ENCODE results near the gene KPNA3.

The KPNA3 gene

DNA sequence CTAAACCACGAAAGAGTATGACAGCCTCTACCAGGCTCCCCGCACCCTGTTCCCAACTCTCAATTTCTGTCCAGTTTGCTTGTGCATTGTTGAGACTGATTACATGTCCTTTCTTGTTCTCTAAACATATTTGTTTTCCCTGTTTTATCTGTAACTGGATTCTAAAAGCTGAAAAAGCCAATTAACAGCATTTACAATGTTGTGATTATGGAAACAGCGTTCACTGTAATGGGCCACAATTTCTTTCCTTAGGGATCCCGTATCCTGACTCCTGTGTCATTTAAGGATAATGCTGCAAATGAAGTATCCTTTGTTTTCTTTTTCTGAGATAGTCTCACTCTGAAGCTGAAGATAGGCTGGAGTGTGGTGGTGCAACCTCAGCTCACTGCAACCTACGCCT, 121.7 kb downstream of the KPNA3 start:
- no peak for DNase-seq

DNA sequence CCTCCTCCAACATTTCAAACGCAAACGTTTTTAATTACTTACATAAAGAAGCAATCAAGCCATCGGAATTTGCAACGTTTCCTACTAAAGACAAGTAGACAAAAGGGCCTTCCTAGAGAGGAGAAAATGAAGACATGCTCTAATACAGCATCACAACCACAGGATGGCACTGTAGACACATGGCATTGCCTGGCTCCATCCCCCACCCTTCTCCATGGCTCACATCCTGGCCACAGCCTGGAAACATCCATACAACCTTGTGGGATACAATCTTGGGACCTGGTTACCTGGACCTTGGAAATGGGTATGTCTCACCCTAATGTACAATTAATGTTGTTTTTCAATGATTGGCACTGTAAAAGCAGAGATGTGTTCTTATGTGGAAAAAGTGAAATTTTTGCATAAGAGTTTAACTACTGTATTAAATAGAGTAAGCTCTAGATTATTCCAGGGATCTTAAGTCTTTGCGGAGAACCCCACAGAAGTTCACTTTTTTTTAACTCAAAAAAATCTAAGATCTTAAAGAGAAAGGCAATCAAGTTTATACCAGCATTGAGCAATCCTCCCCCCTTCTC, 122.7 kb downstream of the KPNA3 start:
- no peak for DNase-seq

DNA sequence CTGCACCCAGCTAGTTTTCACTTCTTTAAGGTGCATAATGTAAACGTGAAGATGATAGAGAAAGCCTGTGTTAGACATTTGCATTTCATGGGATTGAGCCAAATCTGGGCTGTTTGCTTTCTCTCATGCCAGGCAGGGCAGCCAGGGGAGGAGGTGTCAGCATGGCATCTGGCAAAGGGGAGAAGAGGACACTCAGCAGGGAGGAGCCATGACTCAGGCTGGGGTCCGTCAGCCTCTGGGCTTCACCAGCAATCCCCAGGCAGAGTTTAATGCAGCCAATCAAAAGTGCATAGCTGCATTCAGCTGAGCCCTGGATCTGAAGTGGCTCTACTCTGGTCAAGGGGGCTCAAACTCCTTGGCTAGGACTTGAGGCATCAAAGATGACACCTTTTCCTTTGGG, 124.7 kb downstream of the KPNA3 start:
- no peak for DNase-seq

DNA sequence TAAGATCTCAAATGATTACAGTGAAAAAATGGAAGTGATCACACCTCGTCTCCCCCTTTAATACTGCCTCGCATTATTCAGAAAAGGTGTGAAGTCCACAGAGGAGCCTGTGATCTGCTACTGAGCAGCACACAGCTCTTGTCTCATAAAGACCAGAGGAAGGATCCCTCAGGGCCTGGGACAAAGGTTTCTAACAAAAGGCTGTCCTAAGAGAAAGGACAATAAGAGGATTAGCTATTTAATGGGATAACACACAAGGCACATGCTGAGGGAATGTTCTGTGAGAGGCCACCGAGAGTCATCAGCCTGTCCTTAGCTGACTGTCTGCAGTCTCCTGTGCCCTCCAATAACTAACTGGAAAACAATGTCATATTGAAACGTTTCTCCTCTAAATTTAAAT, 127.9 kb downstream of the KPNA3 start:
- no peak for DNase-seq

DNA sequence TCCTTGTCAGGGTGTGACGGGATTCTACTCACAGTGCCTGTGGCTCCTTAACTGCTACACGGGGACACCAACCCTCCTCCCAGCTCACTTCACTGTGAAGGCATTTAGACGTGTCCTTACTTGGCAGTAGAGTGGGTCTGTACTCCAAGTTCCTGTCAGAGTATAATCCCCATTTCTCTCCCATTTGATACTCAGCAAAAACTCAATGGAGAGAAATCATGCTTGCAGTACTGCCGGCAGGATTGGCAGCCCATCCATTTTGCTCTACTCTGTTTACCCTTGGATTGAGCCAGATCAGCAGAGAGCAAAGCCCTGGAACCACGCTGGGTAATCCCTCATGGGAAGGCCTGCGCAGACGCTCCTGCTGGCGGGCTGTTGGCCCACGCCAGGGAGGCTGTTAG, 135.2 kb downstream of the KPNA3 start:
- no peak for DNase-seq

DNA sequence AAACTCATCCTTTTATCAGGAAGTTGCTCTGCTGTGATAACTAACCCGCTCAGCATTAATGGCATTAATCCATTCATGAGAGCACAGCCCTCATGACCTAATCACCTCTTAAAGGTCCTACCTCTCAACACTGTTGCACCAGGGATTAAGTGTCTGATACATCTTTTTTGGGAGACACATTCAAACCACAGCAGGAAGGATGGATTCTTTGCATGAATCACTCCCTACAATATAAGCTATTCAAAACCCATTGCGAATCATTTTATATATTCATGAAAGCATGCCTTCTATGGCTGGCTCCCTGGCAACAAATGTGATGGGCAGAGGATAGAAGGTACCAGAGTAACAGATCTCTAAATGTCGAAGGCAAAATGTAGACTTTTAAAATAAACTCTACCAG, 136.6 kb downstream of the KPNA3 start:
- DNase-seq = no peak

DNA sequence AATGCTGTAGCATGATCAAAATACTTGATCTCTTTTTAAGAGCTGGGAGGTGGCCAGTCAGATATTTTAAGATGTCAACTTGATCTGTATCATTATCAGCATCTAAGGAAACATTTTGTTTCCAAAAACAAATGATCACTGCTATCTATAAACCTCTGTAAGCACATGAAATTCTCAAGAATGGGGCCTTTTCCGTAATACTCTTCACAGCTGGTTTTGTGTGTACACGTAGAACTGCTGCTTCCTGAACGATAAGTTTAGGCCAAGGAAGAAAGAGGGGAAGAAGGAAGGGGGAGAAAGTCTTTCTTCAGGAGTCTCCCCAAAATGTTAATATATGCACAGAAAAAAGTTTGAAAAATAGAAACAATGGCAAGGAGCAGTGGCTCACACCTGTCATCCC, 138.5 kb downstream of the KPNA3 start:
- no peak for DNase-seq

DNA sequence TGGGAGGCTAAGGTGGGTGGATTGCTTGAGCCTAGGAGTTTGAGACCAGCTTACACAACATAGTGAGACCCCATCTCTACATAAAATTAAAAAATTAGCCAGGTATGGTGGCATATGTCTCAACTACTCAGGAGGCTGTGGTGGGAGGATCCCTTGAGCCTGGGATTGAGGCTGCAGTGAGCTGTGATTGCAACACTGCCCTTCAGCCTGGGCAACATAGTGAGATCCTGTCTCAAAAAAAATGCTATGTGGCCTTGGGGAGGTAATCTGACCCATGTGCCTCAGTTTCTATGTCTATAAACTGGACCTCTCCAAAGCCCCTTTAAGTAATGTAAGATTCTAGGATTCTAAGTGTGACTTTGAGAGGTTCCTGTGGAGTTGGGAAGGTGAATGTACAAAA, 139.0 kb downstream of the KPNA3 start:
- DNase-seq = no peak

DNA sequence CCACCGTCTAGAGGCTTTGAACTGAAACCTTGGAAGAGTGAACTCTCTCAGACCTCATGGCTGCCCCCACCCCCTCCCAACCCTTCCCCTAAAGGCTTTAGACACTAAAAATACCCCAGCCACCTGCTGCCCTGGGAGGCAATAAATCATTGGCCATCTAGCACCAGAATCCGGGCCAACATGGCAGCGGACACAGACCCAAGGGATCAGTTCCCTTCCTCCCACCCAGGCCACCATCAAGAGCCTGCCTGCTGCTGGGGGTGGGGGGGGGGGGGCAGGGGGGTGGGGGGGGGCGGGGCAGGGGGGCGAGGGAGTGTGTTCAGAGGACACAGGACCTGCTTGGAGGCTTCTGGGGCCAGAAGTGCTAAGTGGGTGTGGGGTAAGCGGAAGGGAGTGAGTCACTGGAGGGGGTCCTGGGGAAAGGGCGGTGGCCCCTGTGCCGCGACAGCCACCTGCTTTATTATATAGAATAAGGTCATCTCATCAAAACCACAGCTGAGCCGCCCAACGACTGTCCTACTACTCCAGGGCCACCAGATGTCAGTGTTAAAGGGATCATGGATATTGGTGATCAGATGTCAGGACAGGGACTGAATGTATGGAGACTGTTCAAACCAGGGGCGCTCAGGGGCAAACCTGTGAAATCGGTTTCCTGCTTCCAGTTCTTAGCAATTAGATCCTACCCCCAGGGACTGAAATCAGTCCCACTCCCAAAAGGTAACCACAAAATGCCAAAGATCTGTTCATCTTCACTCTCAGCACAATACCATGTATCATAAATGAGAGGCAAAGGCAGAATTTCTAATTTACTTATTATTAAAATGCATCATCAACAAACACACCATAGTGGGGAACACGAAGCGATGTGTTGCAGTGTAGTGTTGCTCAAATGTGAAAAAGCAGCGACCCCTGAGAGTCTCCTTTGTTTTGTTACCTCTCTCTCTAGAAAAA, 139.9 kb downstream of the KPNA3 start:
- DNase-seq = no peak

DNA sequence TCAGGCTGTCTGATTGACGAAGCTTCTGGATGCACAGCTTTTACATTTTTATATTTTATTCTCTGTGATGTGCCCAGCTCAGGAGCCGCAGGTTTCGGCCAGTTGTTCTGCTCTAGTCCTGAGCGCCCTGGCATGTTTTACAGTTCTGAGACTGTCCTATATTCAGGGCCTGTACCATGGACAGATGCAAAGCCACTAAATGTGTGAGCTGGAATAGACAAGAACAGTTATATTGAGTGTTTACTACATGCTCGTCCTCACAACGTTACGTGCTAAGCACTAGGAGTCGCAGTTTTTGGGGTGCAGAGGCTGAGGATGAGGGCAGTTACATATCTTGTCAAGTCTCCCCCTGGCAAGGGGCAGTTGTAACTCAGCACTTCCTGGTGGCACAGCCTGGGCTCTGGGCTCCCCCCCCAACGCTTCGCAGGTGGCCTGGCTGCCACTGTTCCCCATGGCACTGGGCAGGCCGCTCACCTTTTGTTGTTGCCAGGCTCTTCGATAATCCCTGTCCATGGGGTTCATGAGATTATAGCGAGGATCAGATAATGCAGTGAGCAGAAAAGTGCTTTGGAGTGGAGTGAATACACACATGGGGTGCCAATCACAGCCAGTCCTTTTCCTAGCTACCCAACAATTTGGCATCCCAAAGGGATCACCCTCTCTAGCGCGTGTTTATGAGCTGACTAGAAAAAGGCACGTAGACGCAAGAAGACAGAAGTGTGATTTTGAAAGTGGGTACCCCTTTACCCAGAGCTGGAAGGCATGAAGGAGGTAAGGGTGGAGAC, 140.7 kb downstream of the KPNA3 start:
- DNase-seq = no peak

DNA sequence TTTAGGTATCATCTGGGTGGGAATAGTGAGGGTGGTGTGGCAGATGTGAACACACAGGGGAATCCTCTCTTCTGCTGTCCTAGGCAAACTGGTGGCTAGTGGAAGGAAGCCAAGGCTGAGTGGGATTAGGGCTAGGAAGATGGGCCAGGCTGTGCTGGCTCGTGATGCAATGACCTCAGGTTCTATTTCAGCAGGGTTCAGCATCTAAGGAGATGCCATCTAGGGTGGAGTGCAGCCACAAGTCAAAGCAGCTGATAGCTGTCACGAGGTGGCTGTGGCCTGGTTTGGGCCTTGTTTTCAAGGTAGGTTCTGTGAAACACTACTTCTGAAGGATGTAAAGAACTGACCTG, 142.5 kb downstream of the KPNA3 start:
- DNase-seq = no peak
